Measurements from ENCODE around the gene MGAT4A. TPM values are rescaled to one million over a fixed set of nuclear protein-coding genes. Genes with fewer than 3 reads are reported as not detected.

Gene MGAT4A
- total and polyA plus RNA-seq, 2 of the 13 experiments (the other 11 are each of a cell fraction or from before 2014, with no cell fraction given) = 47.2 to 90.9 TPM

- TF ChIP-seq FOSL2 (CRISPR knock-in tag; IDR thresholded peaks at IDR 0.05) (peak; percentile 22; the same call in 1 of the 2 replicates), ZBTB42 (CRISPR knock-in tag; IDR thresholded peaks at IDR 0.05) (no peak), E2F1 (CRISPR knock-in tag; IDR thresholded peaks at IDR 0.05) (no peak), SAP130 (CRISPR knock-in tag; IDR thresholded peaks at IDR 0.05; ENCODE audit: low read depth) (peak; percentile 72), DNMT3B (CRISPR knock-in tag; conservative IDR thresholded peaks at IDR 0.05) (no peak), ZNF513 (CRISPR knock-in tag; conservative IDR thresholded peaks at IDR 0.05) (no peak), NCOR1 (IDR thresholded peaks at IDR 0.05; ENCODE audit: borderline replicate concordance, low read length) (peak; percentile 27; the same call in 1 of the 2 replicates), ZNF20 (CRISPR knock-in tag; IDR thresholded peaks at IDR 0.05) (no peak), ZNF772 (CRISPR knock-in tag; IDR thresholded peaks at IDR 0.05) (no peak), ZNF576 (CRISPR knock-in tag; IDR thresholded peaks at IDR 0.05) (no peak), ATF1 (CRISPR knock-in tag; IDR thresholded peaks at IDR 0.05) (no peak), TFDP1 (CRISPR knock-in tag; IDR thresholded peaks at IDR 0.05; ENCODE audit: borderline replicate concordance) (0 out of 2 replicates have a peak, but pooled peaks have one; percentile 25), ZNF44 (CRISPR knock-in tag; IDR thresholded peaks at IDR 0.05) (no peak), ZNF232 (CRISPR knock-in tag; IDR thresholded peaks at IDR 0.05; ENCODE audit: borderline replicate concordance) (no peak), ZSCAN20 (CRISPR knock-in tag; IDR thresholded peaks at IDR 0.05; ENCODE audit: borderline replicate concordance) (no peak), ZNF687 (CRISPR knock-in tag; IDR thresholded peaks at IDR 0.05) (no peak), IKZF4 (CRISPR knock-in tag; IDR thresholded peaks at IDR 0.05; ENCODE audit: borderline replicate concordance, low read depth, not compliant biosample characterization) (no peak)
These were observed 37.6 kb upstream of the MGAT4A start (continued) for GRCh38 chr2:98768384-98769113.
